Stimulated activated CD8-positive, alpha-beta memory T cell treated with anti-CD3 and anti-CD28 coated beads, Interleukin-4, amount 100 ng/mL, for 48 hours (primary cell): ENCODE measurements around the gene RAB31.
"Not testable (repeated sequence)": the region's sequence is repeated elsewhere in the genome, so short reads cannot be mapped to it uniquely, and the experiment has no call there.

Source experiments
- DNase-seq: peaks from one replicate; pipeline ENCODE4 v3.0.0-alpha.2; 2020

The RAB31 gene

DNA sequence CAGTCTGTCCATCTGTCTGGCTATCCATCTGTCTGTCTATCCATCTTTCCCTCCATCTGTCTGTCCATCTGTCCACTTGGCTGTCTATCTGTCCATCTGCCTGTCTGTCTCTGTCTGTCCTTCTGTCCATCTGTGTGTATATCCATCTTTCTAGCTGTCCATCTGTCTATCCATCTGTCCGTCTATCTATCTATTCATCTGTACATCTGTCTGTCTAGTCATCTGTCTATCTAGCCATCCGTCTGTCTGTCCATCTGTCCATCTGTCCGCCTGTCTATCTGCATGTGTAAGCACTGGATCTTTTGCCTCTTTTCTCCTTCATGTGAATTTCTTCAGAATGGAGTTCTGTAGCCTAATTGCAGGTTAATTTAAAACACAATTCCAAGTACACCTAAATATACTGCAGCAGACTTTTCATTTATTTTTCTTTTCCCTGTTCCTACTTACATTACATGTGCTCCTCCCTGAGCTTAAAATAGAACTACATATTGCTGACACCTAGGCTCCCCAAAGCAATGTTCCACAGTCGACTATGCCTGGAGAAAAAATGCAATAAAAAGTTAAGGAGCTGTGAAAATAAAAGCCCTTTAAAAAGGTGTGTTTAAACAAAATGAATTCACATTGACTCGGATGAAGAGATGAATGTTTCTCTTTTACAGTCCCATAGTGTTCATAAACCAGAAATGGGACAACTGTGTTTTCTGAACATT lies 140.2 kb downstream of the RAB31 start:
- DNase-seq = no peak

DNA sequence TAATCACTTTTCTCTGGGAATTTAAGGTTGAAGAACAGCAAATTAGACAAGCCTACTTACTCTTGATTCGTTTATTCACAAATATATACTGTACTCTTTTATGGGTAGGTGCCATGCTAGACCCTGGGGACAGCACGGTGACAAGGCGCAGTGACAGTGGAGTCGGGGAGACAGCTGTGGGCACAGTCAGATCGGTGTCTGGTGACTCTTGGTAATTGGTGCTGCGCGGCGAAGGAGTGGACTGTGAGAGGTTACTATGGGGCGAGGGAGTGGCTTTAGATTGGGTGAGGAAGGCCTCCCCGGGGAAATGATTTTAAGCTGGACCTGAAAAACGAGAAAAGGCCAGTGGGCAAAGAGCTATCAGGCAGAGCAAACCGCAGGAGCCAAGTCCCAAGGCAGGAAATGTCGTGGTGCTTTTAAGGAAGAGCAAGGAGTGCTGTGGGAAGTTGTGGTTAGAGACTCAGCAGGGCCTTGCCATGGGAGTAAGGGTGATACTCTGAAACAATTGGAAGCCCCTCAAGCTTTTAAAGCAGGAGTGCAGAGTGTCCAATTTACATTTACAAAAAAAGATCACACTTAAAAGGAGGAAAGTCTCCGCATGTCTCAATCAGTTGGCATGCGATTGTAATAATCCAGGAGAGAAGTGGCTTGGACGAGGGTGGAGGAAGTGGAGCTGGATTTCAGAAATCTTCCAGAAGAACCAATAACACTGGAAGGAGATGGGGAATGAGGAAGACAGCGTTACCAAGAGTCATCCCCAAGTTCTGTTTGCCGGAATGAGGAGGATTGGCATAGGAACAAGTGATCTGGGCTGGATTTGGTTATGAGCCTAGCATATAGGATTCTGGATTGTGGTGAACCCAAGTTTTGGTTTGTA lies 141.5 kb downstream of the RAB31 start:
- no peak for DNase-seq

DNA sequence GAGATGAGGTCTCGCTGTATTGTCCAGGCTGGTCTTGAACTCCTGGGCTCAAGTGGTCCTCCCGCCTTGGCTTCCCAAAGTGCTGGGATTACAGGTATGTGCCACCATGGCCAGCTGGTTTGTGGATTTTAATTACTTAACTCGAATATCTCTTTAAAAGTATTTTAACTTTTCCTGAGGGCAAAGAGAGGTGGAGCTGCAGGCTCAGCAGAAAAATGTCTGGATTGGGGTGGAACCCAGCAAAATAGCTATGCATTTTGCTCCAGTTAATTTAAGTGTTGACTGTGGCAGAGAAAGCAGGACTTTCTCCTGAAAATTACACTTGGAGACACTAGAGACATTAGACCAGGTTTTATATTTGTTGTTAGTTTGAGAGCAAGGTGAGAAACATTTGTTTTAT lies 142.2 kb downstream of the RAB31 start:
- DNase-seq = no peak

DNA sequence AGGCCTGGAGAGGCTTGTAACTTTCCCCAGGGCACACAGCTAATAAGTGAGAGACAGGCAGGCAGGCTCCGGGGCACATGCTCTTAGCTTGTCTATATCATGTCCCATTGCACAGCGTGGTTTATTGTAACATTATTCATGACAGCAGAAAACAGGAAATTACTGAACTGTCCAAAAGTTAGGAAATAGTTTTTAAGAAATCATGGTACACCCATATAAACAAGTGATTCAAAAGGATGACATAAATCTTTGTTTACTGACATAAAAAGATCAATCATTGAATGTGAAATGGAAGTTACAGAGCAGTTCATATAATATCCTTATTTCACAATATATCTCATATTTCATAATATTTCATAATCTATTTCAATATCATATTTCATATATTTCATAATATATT lies 143.4 kb downstream of the RAB31 start:
- no peak for DNase-seq

DNA sequence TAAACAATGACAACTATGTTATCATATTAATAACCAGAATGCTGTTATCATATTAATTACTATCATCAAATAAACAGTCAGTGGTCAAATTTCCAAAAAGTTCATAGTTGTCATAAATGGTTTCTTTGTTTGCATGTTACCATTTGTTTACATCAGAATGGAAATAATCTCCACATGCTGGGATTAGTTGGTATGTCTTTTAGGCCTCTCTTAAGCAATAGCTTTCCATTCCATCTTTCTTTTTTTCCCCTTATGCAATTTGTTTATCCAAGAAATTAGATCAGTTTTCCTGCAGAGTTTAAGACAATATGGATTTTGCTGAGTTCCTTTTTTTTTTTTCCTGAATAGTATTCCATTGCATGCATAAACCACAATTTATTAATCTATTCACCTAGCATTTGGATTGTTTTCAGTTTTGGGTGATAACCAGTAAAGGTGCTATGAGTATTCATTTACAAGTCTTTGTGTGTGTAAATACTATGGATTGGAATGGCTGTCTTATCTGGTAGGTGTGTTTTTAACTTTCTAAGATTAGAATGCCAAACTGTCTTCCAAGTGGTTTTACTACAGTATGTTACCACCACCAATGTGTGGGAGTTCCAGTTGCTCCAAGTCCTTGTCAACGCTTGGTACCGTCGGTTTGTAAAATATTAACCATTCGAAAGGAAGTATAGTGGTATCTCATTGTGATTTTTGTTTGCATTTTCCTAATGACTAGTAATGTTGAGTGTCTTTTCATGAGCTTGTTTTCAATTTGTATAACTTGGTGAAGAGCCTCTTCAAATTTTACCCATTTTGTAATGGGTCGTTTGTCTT lies 144.4 kb downstream of the RAB31 start:
- no peak for DNase-seq

DNA sequence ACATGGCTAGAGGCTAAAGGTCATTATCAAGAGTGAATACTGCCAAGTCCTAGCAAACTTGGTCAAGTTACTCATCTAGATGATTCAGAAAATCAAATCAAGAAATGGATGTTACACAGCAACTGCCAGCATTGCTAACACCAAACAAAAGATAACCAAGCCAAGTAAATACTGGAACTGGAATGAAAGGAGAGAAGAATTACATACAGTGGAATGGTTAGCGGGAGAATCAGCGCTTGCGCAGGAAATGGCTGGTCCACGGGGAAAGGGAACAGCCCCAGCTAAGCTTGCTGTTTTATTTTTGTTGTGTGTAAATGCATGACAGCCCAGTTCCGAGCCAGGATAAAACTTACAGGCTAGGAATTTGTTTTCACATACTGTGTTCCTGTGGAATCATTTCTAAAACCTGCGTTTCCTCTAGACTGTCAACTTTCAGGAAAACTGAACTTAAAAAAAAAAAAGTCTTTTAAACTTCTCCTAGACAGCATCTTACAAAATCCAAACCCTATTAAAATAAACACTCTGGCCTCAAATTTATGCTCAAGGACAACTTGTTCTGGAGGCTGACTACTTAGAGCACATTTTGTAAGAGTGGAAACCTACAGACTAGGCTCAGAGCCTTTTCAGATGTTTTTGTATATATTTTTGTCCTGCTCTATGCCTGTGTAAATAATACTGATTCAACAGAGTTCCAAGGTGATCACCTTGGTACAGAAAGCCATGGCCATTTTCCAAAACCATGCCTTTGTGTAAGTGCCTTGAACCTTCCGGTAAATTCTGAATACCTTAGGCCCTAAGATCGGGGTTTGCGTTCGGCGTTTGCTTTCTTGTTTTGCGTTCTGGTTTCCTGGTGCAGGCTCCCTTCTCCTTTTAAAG lies 146.9 kb downstream of the RAB31 start:
- no peak for DNase-seq

DNA sequence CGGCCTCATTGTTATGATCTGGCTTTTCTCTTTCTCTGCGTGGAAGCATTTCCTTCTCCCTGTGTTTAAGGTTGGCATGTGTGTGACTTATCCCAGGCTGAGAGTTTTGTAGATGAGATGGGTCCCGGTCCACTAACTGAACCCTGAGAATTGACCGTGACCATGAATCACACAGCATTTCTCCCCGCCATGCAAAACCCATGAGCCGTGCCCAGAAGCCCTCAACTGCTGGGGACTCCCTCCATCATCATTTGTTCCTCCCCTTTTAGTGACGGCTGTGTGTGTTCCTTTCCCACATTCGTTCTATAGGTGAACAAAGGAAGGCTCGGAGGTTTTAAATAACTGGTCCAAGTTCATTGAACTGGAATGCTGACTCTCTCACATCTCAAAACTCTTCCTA lies 147.6 kb downstream of the RAB31 start:
- DNase-seq = no peak

DNA sequence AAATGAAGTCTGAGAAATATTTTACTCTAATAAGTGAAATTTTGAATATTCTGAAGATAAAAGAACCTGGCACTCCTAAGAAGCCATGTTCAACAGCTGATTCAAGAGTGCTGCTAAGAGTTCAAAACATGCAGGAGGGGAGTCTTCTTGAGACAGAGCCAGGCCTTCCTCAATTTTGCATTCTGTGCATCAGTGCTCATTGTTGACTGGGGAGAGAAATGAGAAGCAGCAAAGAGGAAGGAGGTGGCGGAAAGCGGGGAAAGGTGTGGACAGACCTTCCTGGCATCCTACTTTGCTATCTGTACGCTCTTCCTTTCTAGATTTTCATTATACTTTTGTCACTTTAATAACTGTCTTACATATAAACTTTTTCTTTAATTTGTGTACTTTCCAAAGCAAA lies 148.0 kb downstream of the RAB31 start:
- no peak for DNase-seq

DNA sequence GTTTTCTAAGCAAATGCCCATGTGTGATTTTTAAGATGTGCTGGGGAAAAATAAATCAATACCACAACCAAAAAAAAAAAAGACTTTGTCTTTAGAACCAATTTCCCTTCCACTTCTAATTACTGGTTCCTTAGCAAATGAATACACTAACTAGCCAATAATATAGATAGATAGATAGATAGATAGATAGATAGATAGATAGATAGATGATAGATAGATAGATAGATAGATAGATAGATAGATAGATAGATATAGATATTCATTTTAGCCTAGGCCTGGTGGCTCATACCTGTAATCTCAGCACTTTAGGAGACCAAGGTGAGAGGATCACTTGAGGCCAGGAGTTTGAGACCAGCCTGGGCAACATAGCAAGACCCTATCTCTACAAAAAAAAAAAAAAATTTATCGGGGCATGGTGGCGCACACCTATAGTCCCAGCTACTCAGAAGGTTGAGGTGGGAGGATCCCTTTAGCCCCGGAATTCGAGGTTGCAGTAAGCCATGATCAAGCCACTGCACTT lies 149.4 kb downstream of the RAB31 start:
- not testable (repeated sequence) for DNase-seq

DNA sequence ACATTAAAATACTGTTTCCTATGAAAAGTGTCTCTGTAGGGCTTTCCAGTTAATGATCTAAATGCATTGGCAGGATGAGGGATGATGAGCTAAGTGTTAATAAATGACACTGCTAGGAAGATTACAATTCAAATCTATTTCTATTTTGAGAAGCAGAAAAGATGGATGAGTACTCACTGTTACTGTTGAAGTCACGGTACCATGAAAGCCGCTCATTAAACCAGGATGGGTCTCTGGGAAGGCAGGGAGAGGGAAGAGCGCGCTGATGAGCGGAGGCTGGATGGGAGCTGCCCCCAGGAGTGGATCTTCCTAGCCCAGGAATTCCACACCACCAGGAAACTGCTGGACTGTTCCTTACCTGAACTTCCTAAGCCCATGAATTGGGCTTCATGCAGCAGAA lies 150.5 kb downstream of the RAB31 start:
- DNase-seq = no peak

DNA sequence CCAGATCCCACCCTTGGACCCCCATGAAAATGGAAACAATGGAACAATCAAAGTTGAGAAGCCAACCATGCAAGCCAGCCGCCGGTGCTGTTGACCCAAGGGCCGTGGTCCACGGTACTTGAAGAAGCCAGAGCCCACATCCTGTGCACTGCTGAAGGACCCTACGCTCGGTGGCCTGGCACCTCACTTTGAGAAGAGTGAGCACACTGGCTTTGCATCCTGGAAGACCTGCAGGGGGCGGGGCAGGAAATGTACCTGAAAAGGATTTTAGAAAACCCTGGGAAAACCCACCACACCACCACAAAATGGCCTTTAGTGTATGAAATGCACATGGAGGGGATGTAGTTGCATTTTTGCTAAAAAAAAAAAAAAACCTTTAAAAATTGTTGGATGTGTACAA lies 151.1 kb downstream of the RAB31 start:
- no peak for DNase-seq

DNA sequence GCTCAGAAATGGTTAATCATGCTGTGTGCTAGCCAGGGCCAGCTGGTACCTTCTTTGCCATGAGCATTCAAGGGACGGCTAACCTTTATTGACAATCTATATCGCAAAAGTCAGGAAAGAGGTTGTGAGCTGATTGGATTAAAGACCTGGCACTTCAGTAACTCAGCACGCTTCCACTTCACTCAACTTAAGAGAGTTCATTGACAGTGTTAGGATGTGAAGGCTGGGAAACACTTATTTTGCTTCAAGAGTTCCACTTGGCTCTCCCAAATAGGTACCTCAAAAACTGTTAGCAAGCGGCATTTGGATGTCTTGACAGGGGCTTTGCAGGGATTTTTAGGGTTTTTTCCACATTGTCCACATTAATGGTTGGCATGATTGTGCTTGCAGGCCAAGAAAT lies 152.6 kb downstream of the RAB31 start:
- no peak for DNase-seq

DNA sequence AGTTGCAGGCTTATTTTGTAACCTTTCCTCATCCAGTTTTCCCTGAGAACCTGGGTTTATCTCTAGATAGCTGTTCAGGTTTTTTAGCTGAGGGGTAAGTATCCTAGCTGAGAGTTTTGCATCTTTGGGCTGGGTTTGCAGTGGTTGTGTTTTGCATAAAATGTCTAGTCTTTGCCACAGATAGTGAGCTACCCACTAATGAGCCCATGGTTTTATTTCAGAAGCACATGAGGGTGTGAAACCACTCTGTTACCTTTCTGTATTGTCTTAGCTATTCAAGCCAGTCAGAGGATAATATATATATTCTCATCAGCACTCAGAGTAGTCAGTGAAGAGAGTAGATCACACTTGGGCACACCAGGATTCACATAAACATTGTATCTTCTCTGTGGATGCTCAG lies 153.1 kb downstream of the RAB31 start:
- no peak for DNase-seq

DNA sequence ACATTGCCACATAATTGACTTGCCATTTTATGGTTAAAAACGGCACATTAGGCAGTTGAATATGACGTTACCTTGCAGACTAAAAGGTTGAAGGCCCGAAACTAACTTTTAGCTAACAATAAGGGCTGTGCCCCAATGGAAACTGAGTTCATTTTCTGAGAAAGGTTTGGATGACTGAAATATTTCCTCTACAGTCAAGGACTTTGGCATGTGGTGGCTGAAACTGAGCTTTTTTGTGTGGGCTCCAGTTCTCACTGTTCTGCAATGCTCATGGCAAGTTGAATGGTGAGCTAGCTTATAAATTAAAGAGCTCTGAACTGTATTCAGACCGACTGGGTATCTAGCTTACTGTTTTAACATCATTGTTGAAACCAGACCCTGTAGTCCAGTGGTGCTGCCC lies 153.8 kb downstream of the RAB31 start:
- DNase-seq = peak; percentile 34

DNA sequence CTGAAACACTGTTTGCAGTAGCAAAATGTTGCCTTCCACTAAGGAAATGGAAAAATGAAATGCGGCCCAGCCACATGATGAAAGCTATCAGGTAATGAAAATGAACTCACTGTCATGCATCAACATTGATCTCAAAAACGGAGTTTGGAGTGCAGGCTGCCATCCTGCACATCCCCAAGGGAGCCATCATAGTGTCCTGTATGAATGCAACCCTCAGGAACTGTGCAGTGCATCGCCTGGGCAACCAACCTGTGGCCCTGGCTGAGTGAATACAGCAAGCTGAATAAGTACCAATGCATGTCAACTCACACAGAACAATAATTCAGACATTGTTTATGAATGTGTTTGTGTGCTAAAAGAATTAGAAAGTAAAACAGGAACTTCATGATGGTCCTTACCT lies 154.6 kb downstream of the RAB31 start:
- no peak for DNase-seq

DNA sequence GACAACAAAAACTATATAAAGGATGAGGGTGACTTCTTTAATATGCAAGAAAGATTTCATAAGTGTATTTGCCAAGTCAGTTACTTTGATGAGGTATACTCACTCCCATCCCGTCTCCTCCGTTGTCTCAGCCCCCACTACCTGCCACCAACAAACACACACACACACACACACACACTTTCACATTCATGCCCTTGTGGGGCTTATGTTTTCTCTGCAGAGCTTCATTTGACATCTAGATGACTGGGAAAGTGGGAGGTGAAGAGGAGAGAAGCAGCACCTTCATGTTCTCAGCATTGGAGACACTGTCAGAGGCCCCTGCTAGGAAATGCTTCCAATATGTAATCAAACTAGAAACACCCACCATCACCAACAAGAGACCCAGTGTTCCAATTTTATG lies 155.2 kb downstream of the RAB31 start:
- DNase-seq = no peak

DNA sequence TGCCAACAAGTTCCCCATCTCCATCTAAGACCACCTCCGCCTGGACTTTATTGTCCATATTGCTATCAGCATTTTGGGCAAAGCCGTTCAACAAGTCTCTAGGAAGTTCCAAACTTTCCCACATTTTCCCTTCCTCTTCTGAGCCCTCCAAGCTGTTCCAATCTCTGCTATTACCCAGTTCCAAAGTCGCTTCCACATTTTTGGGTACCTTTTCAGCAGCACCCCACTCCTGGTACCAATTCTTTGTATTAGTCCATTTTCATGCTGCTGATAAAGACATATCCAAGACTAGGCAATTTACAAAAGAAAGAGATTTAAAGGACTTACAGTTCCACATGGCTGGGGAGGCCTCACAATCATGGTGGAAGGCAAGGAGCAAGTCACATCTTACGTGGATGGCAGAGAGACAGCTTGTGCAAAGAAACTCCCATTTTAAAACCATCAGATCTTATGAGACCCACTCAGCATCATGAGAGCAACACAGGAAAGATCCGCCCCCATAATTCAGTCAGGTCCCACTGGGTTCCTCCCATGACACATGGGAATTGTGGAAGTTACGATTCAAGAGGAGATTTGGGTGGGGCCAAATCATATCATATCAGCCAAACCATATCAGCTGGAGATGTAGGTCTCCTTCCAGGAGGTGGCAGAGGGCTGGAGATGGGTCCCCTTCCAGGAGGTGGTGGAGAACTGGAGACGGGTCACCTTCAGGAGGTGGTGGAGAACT lies 157.8 kb downstream of the RAB31 start:
- DNase-seq = no peak

DNA sequence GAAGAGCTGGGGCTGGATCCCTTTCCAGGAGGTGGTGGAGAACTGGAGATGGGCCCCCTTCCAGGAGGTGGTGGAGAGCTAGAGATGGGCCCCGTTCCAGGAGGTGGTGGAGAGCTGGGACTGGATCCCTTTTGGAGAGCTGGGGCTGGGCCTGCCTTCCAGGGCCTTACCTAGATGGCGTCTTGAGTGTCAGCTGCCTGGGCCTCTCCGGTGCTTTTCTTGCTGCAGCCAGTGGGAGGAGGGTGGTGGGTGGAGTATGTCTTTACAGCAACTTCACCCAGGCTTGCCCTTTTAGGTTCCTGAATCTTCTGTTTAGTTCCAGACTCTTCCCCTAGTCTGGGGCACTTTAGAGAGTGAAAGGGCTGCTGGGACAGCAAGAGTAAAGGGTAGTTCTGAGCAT lies 158.5 kb downstream of the RAB31 start:
- no peak for DNase-seq

DNA sequence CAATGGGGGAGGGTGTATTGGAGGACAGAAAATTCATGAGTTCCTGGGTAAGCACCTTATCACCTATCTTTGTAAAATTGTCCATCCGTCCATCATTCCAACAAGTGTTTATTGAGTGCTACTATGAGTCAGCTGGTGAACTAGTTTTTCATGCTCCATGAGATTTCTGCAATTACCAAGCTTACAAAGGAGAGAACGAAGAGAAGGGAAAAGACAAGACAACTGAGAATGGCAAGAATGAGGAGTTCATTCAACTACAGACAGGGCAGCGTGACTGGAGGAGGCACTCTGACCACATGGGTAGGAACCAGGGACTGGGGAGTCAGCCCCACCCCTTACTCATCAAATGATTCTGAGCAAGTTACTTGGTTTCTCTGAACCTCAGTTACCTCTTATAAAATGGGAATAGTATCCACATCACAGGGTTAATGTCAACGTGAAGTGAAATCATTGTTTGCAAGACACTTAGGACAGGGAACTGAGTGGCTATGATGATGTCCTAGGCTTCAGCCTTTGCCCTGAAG lies 159.0 kb downstream of the RAB31 start:
- DNase-seq = no peak

DNA sequence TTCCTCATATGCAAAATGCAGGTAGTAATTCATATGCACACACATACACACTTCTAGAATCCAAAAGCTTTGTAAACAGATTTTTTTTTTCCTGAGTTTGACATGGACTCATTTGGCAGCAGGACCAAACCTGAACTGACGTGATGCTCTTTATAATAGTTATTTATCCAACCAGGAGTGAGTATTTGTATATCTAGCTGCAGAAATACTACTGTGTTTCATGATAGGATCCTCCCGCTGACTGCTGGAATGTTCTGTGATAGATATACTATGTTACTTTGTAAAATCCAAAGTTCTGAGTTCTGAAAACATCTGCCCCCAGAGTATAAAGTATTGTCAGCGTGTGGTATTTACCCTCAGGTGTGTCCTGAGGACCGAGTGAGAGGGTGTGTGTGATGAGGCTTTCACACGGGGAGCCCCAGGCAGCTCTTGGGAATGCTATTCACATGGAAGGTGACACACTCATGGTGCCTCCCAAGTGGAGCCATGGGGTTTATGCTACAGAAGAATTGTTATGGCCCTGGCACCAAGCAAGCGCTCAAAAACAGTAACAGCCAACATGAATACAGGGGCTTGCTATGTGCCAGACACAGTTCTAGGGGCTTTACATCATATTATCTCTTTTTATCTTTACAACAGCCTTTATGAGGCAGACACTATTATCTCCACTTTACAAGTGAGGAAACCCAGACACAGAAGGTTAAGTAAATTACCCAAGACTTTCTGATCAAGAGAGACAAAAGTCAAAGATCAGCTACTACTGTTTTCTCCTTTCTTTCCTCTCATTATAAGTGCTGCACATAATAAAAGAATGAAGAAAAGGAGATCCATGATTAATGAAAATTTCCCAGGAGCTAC lies 161.0 kb downstream of the RAB31 start:
- no peak for DNase-seq
